Measurements from ENCODE around the gene CD7. TPM values are rescaled to one million over a fixed set of nuclear protein-coding genes. Genes with fewer than 3 reads are reported as not detected.

Gene CD7
- total RNA-seq, 2 donors from 2014 or later, result not detected

GRCh38 chr17:82305727-82306300 is 11.6 kb downstream of the CD7 start:
- H3K36me3 ChIP-seq (replicated peaks in 1 of 2; ENCODE audit: insufficient read depth in 1 of 2, low read depth in 2 of 2), result no peaks in the 10 kb centered on the region
- DNase-seq (no peak), ATAC-seq (no peak)
- WGBS, 2 donors, result 71 to 81% methylated on average over 20 of the region's 20 CpGs
- H3K9me3 ChIP-seq, result no peaks in the 10 kb centered on the region
- no peak overlapping the region for H3K4me3 ChIP-seq
- intact Hi-C loops (cut with DNase I), result no loop called here
- no peak overlapping the region for H3K27ac ChIP-seq
- H3K4me1 ChIP-seq, result peaks cover 3% of the 10 kb centered on the region
- no peaks in the 10 kb centered on the region for H3K27me3 ChIP-seq
- TF ChIP-seq POLR2A (IDR thresholded peaks at IDR 0.05), result no peak
- TF ChIP-seq CTCF (IDR thresholded peaks at IDR 0.05), result no peak

- Histone ChIP-seq H3K9me3 (no peaks in the 10 kb centered on the region), H3K27ac (no peak overlapping the region), H3K36me3 (replicated peaks in 1 of 2; ENCODE audit: insufficient read depth in 1 of 2, low read depth in 2 of 2) (no peaks in the 10 kb centered on the region), H3K27me3 (no peaks in the 10 kb centered on the region), H3K4me1 (peaks cover 4% of the 10 kb centered on the region), H3K4me3 (no peak overlapping the region)
- WGBS, 2 donors, result 79 to 85% methylated on average over 13 to 23 of the region's 23 CpGs
- DNase-seq, result no peak
- no peak for ATAC-seq
- intact Hi-C loops (cut with DNase I), result no loop called here
- no peak for TF ChIP-seq CTCF (IDR thresholded peaks at IDR 0.05)
- no peak for TF ChIP-seq POLR2A (IDR thresholded peaks at IDR 0.05)
Observed at GRCh38 chr17:82304826-82305726, 12.3 kb downstream of the CD7 start.

GRCh38 chr17:82303944-82304808 is 13.2 kb downstream of the CD7 start:
- Histone ChIP-seq H3K4me3 (no peak overlapping the region), H3K9me3 (no peaks in the 10 kb centered on the region), H3K4me1 (peaks cover 5% of the 10 kb centered on the region), H3K27me3 (no peaks in the 10 kb centered on the region), H3K27ac (no peak overlapping the region), H3K36me3 (replicated peaks in 1 of 2; ENCODE audit: insufficient read depth in 1 of 2, low read depth in 2 of 2) (no peaks in the 10 kb centered on the region)
- 76 to 81% methylated on average over 20 to 21 of the region's 26 CpGs for WGBS, 2 donors
- no peak for DNase-seq
- ATAC-seq, result no peak
- intact Hi-C loops (cut with DNase I), result no loop called here
- TF ChIP-seq CTCF (IDR thresholded peaks at IDR 0.05) (no peak), POLR2A (IDR thresholded peaks at IDR 0.05) (no peak)

GRCh38 chr17:82302991-82303943 is 14.1 kb downstream of the CD7 start:
- WGBS, 2 donors, result 67% methylated on average over 31 of the region's 35 CpGs; no CpG with 5 or more reads in 1 of the 2 donors
- no peak for ATAC-seq
- no peaks in the 10 kb centered on the region for H3K27me3 ChIP-seq
- no peak overlapping the region for H3K27ac ChIP-seq
- intact Hi-C loops (cut with DNase I), result no loop called here
- H3K9me3 ChIP-seq, result no peaks in the 10 kb centered on the region
- DNase-seq, result no peak
- no peak overlapping the region for H3K4me3 ChIP-seq
- H3K36me3 ChIP-seq (replicated peaks in 1 of 2; ENCODE audit: insufficient read depth in 1 of 2, low read depth in 2 of 2), result no peaks in the 10 kb centered on the region
- H3K4me1 ChIP-seq, result peaks cover 14% of the 10 kb centered on the region
- TF ChIP-seq POLR2A (IDR thresholded peaks at IDR 0.05) (no peak), CTCF (IDR thresholded peaks at IDR 0.05) (no peak)

Data from body of pancreas (tissue), 4 donors.